UCSD-AML1 (cell line): ENCODE measurements around the gene FNDC3B.

Source experiments
- DNase-seq: peaks from one replicate; lab custom pipeline; 2025; ENCODE audit not compliant: unreplicated experiment; lab: John Stamatoyannopoulos, UW

The FNDC3B gene

DNA sequence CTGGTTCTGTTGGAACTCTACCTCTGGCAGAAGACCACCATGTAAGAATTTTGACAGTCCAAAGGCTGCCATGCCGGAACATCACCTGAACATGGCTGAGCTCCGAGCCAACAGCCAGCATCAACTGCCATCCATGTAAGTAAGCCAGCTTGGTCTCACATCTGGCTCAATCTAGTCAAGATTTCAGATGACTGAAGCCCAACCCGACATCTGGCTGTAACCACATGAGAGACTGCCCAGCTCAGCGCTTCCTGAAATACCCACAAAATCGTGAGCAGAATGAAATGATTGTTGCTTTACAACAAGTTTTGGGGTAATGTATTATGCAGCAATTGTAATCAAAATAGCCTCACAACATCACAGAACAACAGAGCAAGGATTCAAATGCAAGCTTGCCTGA, 375.9 kb downstream of the FNDC3B start:
- DNase-seq, result no peak

DNA sequence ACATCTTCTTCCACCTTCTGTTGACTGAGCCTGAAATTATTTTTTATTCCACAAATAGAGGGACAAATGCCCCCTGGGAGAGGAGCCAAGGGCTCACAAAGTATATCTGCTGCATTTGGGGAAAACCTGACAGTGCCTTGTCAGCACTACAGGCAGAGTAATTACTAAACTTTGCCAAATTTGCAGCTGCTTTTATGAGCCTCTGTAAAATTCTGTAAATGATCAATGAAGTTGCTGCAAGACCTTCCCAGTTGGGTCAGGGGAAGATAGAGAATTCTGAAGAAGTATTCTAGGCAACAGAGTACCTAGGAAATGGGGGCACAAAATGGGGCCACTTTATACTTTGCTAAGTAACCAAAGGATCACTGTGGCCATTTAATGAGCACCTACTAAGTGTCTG, 398.3 kb downstream of the FNDC3B start:
- no peak for DNase-seq

DNA sequence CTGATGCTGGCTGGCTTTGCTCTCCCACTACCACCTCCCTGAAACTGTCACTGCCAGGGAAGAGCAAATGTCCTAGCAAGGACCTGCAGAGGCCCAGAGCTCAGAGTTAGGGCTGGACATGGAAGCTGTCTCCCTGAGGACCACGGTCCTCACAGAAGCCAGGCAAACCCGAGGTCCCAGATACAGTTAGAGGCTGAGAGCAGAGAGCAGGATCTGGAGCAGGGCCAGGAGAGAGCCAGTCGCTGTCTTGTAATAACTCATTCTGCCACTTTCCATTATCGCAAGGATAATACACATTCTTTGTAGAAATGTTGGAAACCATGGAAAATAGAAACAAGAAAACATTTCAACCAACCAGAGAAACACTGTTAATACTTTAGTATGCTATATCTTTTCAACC, 398.8 kb downstream of the FNDC3B start:
- DNase-seq, result no peak

DNA sequence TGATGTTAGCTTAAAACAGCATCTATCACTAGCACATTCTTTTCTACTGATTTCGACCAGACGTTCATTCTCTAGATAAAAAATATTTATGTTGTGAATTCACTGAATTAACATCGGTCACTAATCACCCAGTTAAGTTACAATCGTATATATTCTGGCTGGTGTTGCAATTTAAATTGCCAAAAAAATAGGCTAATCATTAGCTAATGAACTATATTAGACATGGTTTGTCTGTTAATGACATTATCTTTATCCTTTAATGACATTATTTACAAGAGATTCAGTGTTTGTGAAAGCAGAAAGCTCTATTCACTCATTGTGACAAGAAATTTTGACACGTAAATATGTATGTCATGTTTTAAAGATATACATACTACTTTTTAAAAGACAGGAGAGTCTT, 402.2 kb downstream of the FNDC3B start:
- no peak for DNase-seq

DNA sequence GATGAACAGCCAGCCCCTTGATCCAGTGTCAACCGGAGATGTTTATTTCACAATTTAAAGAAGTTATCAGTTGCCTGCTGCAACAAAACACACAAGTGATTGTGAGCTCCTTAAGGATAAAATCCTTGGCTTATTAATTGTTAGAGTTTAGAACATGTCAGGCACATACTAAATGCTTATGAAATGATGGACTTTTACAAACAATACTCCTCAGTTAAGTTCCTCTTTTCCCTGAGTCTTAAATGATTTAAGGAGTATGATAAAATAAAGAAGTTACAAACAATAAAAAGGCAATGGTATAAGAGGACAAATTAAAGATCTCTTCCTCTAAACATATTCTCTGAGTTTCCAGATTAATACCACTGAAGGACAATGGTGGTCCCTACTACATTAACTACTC, 403.2 kb downstream of the FNDC3B start:
- DNase-seq, result no peak

DNA sequence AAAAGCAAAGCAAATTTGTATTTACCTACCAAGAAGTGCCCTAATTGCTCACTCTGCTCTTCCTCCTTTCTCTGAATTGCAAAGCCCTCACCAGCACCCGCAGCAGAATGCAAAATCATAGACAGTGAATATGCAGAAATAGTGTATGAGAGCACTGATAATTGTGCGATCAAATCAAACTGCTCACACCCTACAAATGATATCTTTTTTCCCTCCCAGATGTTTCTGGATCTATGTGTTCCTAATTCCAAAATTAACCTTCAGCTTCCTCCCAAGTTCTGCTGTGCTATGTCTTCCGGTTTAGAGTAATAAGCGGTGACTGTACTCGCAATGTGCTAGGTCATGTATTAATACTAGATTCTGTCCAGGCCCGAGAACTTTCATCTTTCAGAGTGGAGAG, 405.4 kb downstream of the FNDC3B start:
- DNase-seq, result no peak

DNA sequence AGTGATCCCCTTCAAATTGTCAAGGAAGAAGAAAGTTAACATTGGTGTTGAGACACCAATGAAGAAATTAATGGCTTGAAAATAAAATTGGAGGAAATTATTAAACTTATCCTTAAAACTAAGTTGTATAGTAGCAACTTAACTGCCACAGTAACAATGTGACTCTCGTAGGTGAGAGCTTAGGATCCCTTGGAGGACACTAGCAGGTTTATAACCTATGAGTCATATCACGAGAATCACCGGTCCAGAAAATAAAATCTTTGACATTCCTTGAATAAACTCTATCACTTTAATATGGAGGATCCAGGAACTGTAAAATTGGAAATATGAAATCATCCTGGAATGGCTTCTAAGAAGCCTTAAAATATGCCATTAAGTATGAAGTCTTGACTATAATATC, 406.8 kb downstream of the FNDC3B start:
- no peak for DNase-seq

DNA sequence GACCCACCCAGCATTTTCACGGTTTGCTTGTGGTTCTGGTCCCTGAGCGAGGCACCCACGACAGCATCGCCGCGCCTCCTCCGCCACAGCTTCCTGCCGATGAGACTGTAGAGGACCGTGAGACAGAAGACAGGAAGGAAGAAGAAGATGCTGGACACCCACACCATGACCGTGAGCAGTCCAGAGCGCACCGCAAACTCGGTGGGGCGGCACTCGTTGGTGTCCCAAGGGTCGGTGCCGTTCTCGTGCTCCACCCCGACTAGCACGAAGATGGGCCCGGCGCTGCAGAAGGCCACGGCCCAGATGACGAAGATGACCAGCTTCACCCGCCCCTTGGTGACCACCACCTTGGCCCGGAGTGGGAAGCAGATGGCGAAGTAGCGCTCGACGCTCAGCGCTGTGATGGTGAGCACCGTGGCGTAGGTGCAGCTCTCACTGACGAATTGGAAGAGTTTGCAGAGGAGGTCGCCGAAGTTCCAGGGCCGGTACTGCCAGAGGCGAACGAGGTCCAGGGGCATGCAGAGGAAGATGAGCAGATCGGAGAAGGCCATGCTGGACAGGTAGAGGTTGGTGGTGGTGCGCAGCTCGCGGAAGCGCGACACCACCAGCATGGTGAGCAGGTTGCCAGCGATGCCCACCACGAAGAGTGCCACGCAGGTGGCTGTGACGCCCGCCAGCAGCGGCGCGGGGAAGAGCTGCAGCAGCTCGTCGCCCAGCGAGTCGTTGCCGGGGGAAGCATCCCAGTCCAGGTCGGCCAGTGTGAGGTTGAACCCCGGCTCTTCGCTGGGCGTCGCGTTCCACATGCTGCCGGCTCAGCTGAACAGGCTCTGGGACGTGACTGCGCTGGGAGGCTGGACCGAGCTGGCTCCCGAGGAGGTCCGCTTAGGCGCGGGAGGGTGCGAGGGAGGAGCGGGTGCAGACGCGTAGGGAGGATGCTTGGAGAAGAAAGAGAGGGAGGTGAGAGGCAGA, 408.5 kb downstream of the FNDC3B start, which contains the start of gene GHSR:
Gene GHSR, minus strand, starts transcription at position 846 of the 969 bp plus-strand sequence. Its CDS starts 43 bp downstream, at position 803.
- DNase-seq, result no peak

DNA sequence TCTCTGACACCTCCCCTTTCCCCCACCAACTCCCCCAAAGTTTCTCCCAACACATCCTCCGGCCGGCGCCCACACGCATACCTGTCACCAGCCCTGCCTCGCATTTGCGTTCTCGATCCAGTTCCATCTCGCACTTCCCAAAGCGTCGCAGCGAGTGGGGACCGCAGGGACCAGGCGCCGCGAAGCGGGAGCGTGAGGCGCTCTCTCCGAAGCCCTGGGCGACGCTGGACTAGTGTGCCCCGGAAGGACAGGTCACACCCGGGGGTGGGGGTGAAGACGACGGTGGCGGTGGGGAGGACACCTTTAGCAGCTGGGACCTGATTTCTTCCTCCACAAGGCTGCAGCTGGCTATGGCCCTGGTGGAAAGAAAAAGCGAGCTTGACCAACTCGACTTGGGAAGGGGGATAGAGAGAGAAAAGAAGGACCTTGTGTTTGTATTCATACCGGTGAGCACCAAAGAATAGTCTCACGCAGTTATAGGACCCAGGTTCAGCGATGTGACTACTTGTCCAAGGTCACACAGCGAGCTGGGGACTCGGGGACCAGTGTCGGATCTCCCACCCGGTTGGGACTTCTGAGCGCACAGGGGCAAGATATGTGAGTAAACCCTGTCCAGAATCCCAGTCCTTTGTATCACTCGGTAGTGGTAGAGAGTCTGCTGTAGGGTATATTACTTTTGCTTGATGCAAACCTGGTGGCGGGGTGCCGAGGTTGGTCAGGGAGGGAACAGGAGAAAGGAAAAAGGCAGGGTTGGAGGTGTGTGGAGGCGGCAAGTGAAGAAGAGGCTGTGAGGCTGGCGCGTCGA, 409.5 kb downstream of the FNDC3B start:
- no peak for DNase-seq

DNA sequence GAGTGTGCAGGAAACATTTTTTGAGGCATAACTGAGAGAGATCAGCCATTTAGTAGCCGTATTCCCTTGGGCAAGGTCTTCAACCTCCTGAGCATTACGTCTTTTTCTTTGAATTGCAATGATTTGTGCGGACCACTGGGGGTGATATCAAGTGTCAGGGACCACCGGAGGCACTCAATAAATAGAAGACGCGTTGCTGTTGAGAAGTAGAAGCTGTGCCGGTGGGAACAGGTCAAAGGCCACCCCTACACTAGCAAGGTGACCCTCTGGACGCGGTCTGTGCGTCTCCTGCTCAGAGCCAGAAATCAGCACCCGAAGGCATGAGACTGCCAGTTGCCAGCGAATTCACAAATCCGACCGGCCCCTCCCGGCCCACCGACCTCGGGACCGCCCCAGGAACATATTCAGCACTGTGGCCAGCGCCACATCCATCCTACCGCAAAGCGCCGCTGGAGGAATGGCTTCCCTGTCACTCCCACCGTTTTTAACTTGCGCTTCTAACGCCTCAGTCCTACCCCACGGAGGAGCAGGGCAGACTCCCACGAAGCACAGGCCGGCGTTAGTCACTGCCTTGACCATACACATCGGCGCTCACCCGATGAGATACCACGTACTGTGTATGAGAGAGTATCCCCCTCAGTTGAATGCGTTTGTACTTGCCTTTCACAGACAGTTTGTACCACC, 410.2 kb downstream of the FNDC3B start:
- DNase-seq, result no peak
